ENCODE results near the gene DFFA. TPM values are rescaled to one million over a fixed set of nuclear protein-coding genes. Genes with fewer than 3 reads are reported as not detected.
"Not testable (repeated sequence)": the region's sequence is repeated elsewhere in the genome, so short reads cannot be mapped to it uniquely, and the experiment has no call there.

Gene DFFA
- total and polyA plus RNA-seq, 4 experiments from 2014 or later = 15.4 to 30.8 (median 23.8) TPM

DNA sequence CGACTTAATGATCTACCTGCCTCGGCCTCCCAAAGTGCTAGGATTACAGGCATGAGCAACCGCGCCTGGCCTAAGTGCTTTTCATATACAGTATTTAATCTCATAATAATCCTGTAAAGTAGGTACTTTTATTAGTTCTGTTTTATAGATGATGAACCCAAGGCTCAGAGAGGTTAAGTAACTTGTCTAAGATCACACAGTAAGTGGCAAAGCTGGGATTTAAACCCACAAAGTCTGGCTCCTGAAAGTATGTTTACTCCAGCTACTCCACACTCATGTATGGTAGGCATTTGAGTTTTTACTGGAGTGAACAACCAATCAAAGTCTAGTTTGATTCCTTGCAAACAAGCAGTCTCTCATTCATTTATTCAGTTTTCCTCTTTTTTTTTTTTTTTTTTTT lies 2.3 kb downstream of the DFFA start:
- Histone ChIP-seq H3K27me3 (ENCODE audit: insufficient read depth, low read length) (no peaks in the 10 kb centered on the region), H3K27ac (ENCODE audit: low read depth, low read length) (no peak overlapping the region), H3K9me3 (ENCODE audit: control insufficient read depth in 1 of 2, low read length in 2 of 2) (no peaks in the 10 kb centered on the region), H3K36me3 (ENCODE audit: insufficient read depth, low read length) (peaks cover 18% of the 10 kb centered on the region), H3K4me3 (ENCODE audit: low read length in 2 of 2) (no peak overlapping the region), H3K4me1 (ENCODE audit: insufficient read depth, low read length) (peaks cover 33% of the 10 kb centered on the region)
- intact Hi-C loops (cut with micrococcal nuclease) = loop anchor here (5.0 kb wide), 1 partner anchor 558 kb away; the partner anchor contains the start of gene CTNNBIP1
- no peak overlapping the region for H3K4me3 Mint-ChIP-seq
- H3K36me3 Mint-ChIP-seq = peaks cover 13 to 33% of the 10 kb centered on the region in 2 donors
- no peaks in the 10 kb centered on the region for H3K27me3 Mint-ChIP-seq
- DNase-seq = no peak
- POLR2A ChIA-PET (ENCODE audit: partially characterized antibody) = no interaction called here
- no peak overlapping the region for H3K27ac Mint-ChIP-seq
- H3K9me3 Mint-ChIP-seq = no peaks in the 10 kb centered on the region
- H3K4me1 Mint-ChIP-seq = peaks cover 14 to 35% (median 26%) of the 10 kb centered on the region in 4 donors
- CTCF ChIA-PET (ENCODE audit: partially characterized antibody) = no interaction called here

DNA sequence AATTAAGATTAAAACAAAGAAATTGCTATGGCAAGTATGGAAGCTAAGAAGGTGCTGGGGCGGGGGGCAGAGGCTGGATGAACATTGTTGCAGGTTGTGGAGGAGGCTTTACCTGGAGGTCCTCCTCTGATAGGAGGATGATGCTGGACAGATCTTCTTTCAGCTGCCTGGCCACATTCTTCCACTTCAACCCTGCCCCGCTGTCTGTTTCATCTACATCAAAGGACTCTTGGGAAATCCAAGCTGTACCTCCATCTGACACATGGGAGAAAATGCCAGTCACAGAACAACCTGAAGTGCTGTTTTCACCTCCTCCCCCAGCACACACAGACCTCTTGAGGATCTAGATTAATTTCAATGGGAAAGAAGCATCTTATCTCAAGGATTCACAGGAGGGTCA lies 5.3 kb downstream of the DFFA start:
- ChIA-PET CTCF (ENCODE audit: partially characterized antibody) (interaction anchor here (1.0 kb wide), 1 partner anchor 27 kb away, joined by 3 read pairs; no protein-coding TSS in a partner anchor), POLR2A (ENCODE audit: partially characterized antibody) (interaction anchor here (0.7 kb wide), 1 partner anchor 38 kb away, joined by 5 read pairs; no protein-coding TSS in a partner anchor)
- H3K9me3 Mint-ChIP-seq = no peaks in the 10 kb centered on the region
- H3K27me3 Mint-ChIP-seq = no peaks in the 10 kb centered on the region
- no peak overlapping the region for H3K4me3 Mint-ChIP-seq
- Histone ChIP-seq H3K36me3 (ENCODE audit: insufficient read depth, low read length) (peaks cover 32% of the 10 kb centered on the region), H3K27ac (ENCODE audit: low read depth, low read length) (no peak overlapping the region), H3K4me3 (ENCODE audit: low read length in 2 of 2) (no peak overlapping the region), H3K4me1 (ENCODE audit: insufficient read depth, low read length) (peaks cover 11% of the 10 kb centered on the region), H3K9me3 (ENCODE audit: control insufficient read depth in 1 of 2, low read length in 2 of 2) (no peaks in the 10 kb centered on the region), H3K27me3 (ENCODE audit: insufficient read depth, low read length) (no peaks in the 10 kb centered on the region)
- intact Hi-C loops (cut with micrococcal nuclease) = no loop called here
- peak overlapping the region in 1 of 7 donors; percentile 41 for H3K27ac Mint-ChIP-seq
- no peak for DNase-seq
- H3K36me3 Mint-ChIP-seq = peaks cover 28 to 49% of the 10 kb centered on the region in 2 donors
- peaks cover 7 to 13% (median 11%) of the 10 kb centered on the region in 4 donors for H3K4me1 Mint-ChIP-seq

DNA sequence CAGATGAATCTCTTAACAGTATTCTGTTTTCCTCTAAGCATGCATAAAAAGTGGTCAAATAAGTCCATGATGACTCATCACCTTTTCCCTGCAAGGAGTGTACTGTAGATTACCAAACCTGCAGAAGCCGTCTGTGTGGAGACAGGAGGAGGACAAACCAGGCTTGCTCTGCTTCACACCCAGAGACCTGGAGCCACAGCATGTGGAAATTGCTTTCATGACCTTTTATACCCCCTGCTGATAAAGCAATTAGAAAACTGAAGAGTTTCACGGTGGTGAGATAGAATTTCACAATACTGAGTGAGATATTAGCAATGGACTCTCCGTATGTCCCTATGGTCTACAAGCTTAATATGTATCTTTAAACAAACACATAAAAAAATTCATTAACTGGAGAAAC lies 13.1 kb downstream of the DFFA start:
- intact Hi-C loops (cut with micrococcal nuclease) = no loop called here
- peaks cover 0 to 8% (median 3%) of the 10 kb centered on the region in 4 donors for H3K4me1 Mint-ChIP-seq
- Histone ChIP-seq H3K4me1 (ENCODE audit: insufficient read depth, low read length) (no peaks in the 10 kb centered on the region), H3K9me3 (ENCODE audit: control insufficient read depth in 1 of 2, low read length in 2 of 2) (no peaks in the 10 kb centered on the region), H3K4me3 (ENCODE audit: low read length in 2 of 2) (no peak overlapping the region), H3K36me3 (ENCODE audit: insufficient read depth, low read length) (peaks cover 18% of the 10 kb centered on the region), H3K27ac (ENCODE audit: low read depth, low read length) (no peak overlapping the region), H3K27me3 (ENCODE audit: insufficient read depth, low read length) (no peaks in the 10 kb centered on the region)
- no peaks in the 10 kb centered on the region for H3K27me3 Mint-ChIP-seq
- H3K9me3 Mint-ChIP-seq = no peaks in the 10 kb centered on the region
- no peak overlapping the region for H3K4me3 Mint-ChIP-seq
- CTCF ChIA-PET (ENCODE audit: partially characterized antibody) = no interaction called here
- no peak overlapping the region for H3K27ac Mint-ChIP-seq
- no peak for DNase-seq
- POLR2A ChIA-PET (ENCODE audit: partially characterized antibody) = no interaction called here
- peaks cover 24 to 31% of the 10 kb centered on the region in 2 donors for H3K36me3 Mint-ChIP-seq

DNA sequence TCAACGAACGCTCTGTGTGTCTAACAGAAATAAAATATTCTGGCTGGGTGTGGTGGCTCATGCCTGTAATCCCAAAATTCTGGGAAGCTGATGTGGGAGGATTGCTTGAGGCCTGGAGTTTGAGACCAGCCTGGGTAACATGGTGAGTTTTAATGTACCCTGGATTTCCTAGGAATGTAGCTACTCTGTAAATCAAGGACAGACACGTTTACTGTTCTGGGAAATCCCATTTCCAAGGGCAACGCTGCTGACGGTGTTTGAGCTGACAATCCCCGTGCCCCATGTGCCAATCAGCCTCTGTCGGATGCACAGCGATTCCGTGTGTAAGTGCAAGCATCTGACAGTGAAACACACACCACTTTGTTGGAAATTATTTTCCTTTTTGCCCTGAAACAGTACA lies 14.5 kb downstream of the DFFA start:
- Mint-ChIP-seq H3K9me3 (no peaks in the 10 kb centered on the region), H3K4me3 (no peak overlapping the region), H3K27me3 (no peaks in the 10 kb centered on the region), H3K27ac (peak overlapping the region in 2 of 7 donors; percentile 21 to 74), H3K4me1 (peaks cover 0 to 8% (median 3%) of the 10 kb centered on the region in 4 donors), H3K36me3 (peaks cover 16 to 21% of the 10 kb centered on the region in 2 donors)
- intact Hi-C loops (cut with micrococcal nuclease) = no loop called here
- DNase-seq = no peak
- H3K27me3 ChIP-seq (ENCODE audit: insufficient read depth, low read length) = no peaks in the 10 kb centered on the region
- H3K4me3 ChIP-seq (ENCODE audit: low read length in 2 of 2) = no peak overlapping the region
- no peak overlapping the region for H3K27ac ChIP-seq (ENCODE audit: low read depth, low read length)
- no peaks in the 10 kb centered on the region for H3K4me1 ChIP-seq (ENCODE audit: insufficient read depth, low read length)
- ChIA-PET CTCF (ENCODE audit: partially characterized antibody) (interaction anchor here (1.2 kb wide), 2 partner anchors 11 to 37 kb away, joined by 4 read pairs; no protein-coding TSS in a partner anchor), POLR2A (ENCODE audit: partially characterized antibody) (no interaction called here)
- no peaks in the 10 kb centered on the region for H3K9me3 ChIP-seq (ENCODE audit: control insufficient read depth in 1 of 2, low read length in 2 of 2)
- peaks cover 12% of the 10 kb centered on the region for H3K36me3 ChIP-seq (ENCODE audit: insufficient read depth, low read length)

DNA sequence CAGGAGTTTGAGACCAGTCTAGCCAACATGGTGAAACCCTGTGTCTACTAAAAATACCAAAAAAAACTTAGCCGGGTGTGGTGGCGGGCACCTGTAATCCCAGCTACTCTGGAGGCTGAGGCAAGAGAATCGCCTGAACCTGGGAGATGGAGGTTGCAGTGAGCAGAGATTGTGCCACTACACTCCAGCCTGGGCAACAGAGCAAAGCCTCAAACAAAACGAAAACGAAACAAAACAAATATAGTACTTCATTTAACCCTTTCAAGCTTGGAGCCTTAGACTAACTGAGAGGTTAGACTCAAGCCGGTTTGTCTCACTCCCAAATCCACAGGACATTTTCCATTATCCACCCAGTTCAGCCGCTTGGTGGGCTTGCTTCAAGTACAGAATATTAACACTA lies 14.9 kb downstream of the DFFA start:
- POLR2A ChIA-PET (ENCODE audit: partially characterized antibody); intact Hi-C loops (cut with micrococcal nuclease): not testable (repeated sequence)
- peak overlapping the region in 1 of 8 donors; percentile 23 for H3K4me3 Mint-ChIP-seq

DNA sequence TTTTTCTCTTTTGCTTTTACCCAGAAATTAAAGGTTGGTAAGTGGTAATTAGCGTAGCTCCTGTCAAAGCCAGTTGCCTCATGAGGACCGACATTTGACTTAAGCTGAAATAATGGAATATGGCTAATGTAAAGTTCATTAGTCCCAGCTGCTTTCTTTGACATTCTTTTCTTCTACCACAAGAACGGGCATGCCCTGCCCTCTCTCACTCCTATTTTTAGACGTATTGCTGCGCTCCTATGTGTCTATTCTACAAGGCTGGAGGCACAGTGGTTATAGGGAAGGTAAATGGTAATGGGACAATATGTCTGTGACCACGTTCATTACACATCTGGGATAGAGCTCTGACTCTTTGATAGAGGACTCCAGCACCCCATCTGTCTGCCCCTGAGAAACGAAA lies 15.7 kb downstream of the DFFA start:
- no peak overlapping the region for H3K4me3 ChIP-seq (ENCODE audit: low read length in 2 of 2)
- H3K36me3 ChIP-seq (ENCODE audit: insufficient read depth, low read length) = peaks cover 5% of the 10 kb centered on the region
- H3K9me3 ChIP-seq (ENCODE audit: control insufficient read depth in 1 of 2, low read length in 2 of 2) = no peaks in the 10 kb centered on the region
- Mint-ChIP-seq H3K4me3 (no peak overlapping the region), H3K27me3 (no peaks in the 10 kb centered on the region), H3K27ac (peak overlapping the region in 2 of 7 donors; percentile 42 to 61), H3K36me3 (peaks cover 8 to 12% of the 10 kb centered on the region in 2 donors), H3K9me3 (no peaks in the 10 kb centered on the region), H3K4me1 (peaks cover 0 to 8% (median 3%) of the 10 kb centered on the region in 4 donors)
- H3K27ac ChIP-seq (ENCODE audit: low read depth, low read length) = no peak overlapping the region
- no peak for DNase-seq
- ChIA-PET POLR2A (ENCODE audit: partially characterized antibody) (no interaction called here), CTCF (ENCODE audit: partially characterized antibody) (interaction anchor here (0.8 to 1.0 kb wide), 4 partner anchors 21 to 38 kb away, joined by 3 to 4 read pairs (median 4); no protein-coding TSS in a partner anchor)
- H3K27me3 ChIP-seq (ENCODE audit: insufficient read depth, low read length) = no peaks in the 10 kb centered on the region
- intact Hi-C loops (cut with micrococcal nuclease) = no loop called here
- no peaks in the 10 kb centered on the region for H3K4me1 ChIP-seq (ENCODE audit: insufficient read depth, low read length)

More for the DNA sequence above, 14.9 kb downstream of the DFFA start:
- not testable (repeated sequence) for H3K4me1 ChIP-seq (ENCODE audit: insufficient read depth, low read length); H3K9me3 ChIP-seq (ENCODE audit: control insufficient read depth in 1 of 2, low read length in 2 of 2); H3K27me3 Mint-ChIP-seq; H3K36me3 ChIP-seq (ENCODE audit: insufficient read depth, low read length); H3K9me3 Mint-ChIP-seq; H3K4me3 ChIP-seq (ENCODE audit: low read length in 2 of 2); H3K4me1 Mint-ChIP-seq; H3K27me3 ChIP-seq (ENCODE audit: insufficient read depth, low read length); DNase-seq; H3K27ac ChIP-seq (ENCODE audit: low read depth, low read length)
- Mint-ChIP-seq H3K27ac (peak overlapping the region in 1 of 7 donors; percentile 74), H3K36me3 (peaks cover 12 to 17% of the 10 kb centered on the region in 2 donors)
- CTCF ChIA-PET (ENCODE audit: partially characterized antibody) = interaction anchor here (1.2 kb wide), 2 partner anchors 11 to 37 kb away, joined by 4 read pairs; no protein-coding TSS in a partner anchor

DNA sequence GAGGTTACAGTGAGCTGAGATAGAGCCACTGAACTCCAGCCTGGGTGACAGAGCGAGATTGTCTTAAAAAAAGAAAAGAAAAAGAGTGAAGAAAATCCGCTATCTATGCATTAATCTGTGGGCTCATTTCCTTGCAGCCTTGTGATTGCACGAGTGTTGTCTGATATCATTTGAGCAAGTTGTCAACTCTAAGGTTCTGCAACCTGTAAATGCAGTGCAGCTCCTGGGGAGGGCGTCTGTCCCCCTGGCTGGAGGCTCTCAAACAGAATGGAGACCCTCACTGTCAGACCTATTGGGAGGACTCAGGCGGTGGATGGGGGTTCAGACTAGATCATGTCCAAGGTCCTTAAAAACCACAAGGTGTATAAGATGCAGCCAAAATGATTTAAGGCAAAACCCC lies 16.3 kb downstream of the DFFA start:
- Histone ChIP-seq H3K27me3 (ENCODE audit: insufficient read depth, low read length) (no peaks in the 10 kb centered on the region), H3K4me1 (ENCODE audit: insufficient read depth, low read length) (no peaks in the 10 kb centered on the region), H3K36me3 (ENCODE audit: insufficient read depth, low read length) (peaks cover under 1% of the 10 kb centered on the region), H3K9me3 (ENCODE audit: control insufficient read depth in 1 of 2, low read length in 2 of 2) (no peaks in the 10 kb centered on the region), H3K4me3 (ENCODE audit: low read length in 2 of 2) (no peak overlapping the region), H3K27ac (ENCODE audit: low read depth, low read length) (no peak overlapping the region)
- no peaks in the 10 kb centered on the region for H3K9me3 Mint-ChIP-seq
- no peak for DNase-seq
- intact Hi-C loops (cut with micrococcal nuclease) = no loop called here
- H3K27me3 Mint-ChIP-seq = no peaks in the 10 kb centered on the region
- H3K36me3 Mint-ChIP-seq = peaks cover 2 to 5% of the 10 kb centered on the region in 2 donors
- H3K4me3 Mint-ChIP-seq = no peak overlapping the region
- ChIA-PET POLR2A (ENCODE audit: partially characterized antibody) (no interaction called here), CTCF (ENCODE audit: partially characterized antibody) (interaction anchor here (0.8 to 1.0 kb wide), 4 partner anchors 22 to 39 kb away, joined by 3 to 4 read pairs (median 4); no protein-coding TSS in a partner anchor)
- peaks cover 0 to 8% (median 3%) of the 10 kb centered on the region in 4 donors for H3K4me1 Mint-ChIP-seq
- H3K27ac Mint-ChIP-seq = no peak overlapping the region
